GM21786 (cell line): ENCODE results near the gene SLC25A19.
A peak's percentile ranks its signal among the peaks of the same experiment; 100 is the strongest.

ENCODE experiments used
- ATAC-seq: cut with Tn5 transposase; IDR thresholded peaks from one replicate; pipeline ENCODE4 v1.9.1; 2021; ENCODE audit not compliant: unreplicated experiment

Gene SLC25A19

DNA sequence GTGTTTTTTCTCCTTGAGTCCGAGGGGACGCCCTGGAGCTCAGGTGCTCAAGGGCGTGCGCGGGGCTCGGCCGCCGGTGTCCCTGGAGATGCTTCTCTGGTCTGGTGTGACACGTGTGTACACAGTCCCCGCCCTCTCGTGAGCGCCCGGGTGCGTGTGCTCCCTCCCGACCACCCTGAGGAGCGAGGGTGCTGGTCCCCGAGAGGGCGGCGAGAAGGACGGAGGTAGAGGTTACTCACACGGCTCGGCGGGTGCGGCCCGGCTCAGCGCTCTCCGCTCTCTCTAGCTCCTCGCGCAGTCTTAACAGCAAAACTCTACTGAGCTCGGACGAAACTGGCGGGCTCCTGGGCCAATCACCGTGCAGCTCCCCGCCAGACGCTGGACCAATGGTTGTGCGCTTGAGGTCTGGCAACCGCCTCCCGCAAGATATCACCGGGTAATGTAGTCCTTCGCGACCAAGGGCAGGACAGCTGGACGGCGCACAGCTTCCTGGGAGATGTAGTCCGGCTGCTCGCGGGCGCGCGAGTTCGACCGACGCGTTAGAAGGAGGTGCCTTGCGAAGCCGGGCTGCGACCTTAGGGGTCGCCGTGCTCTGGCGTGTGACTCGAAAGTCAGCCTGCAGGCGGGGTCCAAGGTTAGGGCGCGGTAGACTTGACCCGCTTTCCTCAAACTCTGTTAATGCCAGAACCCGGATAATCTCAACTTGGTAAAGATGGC is at the start of gene SLC25A19:
Gene SLC25A19, minus strand, starts transcription at position 319 of the 717 bp plus-strand sequence. CDS start 2,669 bp downstream, outside the sequence.
- peak; percentile 90 for ATAC-seq

DNA sequence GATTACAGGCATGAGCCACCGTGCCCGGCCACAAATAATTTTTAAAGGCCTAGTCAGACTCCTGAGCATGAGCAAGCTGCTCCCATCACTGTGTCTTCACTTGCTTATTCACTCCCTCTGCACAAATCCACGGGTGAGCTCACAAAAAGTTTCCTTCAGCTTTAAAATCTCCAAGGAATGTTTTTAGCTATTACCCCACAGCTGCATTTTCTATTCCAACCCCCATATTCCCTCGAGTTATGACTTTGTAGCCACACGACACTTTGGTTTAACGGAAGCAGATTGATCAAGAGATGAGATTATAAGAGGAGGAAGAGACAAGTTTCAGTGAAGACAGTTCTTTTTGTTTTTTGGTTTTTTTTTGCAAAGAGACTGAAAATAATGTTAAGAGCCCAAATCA is 49.1 kb upstream of the SLC25A19 start:
- no peak for ATAC-seq

DNA sequence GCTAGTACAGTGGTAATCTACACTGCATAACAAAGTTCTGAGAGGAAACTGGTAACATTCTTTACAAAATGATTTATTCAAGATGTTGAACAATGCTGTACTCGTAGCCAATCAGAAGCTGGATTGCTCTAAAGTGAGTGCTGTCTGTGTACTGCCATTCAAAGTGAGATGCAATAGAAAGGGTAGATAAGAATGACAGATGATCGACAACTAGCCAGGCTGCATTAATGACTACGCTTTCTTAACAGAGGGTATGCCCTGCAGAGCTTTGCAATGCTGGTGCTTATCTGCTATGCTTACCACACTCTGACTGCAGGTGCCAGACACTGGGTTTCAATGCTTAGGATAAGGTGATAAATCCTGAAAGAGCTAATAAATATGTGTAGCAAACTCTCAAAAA is 46.1 kb upstream of the SLC25A19 start:
- no peak for ATAC-seq

DNA sequence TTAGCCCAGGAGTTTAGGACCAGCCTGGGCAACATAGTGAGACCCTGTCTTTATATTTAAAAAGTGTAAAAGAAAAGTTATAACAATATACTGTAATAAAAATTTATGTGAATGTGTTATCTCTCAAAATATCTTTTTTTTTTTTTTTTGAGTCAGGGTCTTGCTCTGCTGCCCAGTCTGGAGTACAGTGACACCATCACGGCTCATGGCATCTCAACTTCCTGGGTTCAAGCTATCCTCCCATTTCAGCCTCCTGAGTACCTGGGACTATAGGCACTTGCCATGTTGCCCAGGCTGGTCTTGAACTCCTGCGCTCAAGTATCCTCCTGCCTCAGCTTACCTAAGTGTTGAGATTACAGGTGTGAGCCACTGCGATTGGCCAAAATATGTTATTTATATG is 45.5 kb upstream of the SLC25A19 start:
- no peak for ATAC-seq

DNA sequence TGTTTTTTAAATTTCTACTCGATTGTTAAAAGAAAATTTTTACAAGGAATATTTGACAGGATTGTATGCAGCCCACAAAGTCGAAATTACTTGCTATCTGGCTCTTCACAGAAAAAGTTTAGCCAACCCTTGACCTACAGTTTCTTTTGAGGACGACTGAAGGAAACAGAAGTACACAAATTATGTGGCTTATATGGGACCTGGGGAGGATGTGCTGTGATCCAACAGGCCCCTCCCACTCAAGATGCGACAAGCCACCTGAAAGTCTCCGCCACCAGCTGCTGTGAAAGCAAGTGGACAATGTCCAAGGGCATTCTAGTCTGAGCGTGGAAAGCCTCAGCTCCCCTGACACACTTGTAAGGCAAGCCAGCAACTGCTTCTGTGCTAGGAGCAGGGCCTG is 42.4 kb upstream of the SLC25A19 start:
- no peak for ATAC-seq

DNA sequence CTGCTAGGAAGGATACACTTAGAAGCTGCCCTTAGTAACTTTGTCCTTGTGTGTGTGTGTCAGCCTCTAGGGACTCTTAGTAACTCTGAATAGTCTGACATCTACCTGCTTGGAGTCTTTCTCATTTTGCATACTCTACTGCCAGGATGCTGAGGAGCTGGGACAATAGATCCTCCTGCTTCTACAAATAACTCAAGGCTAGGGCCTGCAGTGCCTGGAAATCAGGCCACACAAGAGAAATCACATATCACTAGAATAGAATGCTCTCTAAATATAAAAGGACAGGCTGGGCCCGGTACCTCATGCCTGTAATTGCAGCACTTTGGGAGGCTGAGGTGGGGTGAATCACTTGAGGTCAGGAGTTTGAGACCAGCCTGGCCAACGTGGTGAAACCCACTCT is 38.5 kb upstream of the SLC25A19 start:
- ATAC-seq: no peak

DNA sequence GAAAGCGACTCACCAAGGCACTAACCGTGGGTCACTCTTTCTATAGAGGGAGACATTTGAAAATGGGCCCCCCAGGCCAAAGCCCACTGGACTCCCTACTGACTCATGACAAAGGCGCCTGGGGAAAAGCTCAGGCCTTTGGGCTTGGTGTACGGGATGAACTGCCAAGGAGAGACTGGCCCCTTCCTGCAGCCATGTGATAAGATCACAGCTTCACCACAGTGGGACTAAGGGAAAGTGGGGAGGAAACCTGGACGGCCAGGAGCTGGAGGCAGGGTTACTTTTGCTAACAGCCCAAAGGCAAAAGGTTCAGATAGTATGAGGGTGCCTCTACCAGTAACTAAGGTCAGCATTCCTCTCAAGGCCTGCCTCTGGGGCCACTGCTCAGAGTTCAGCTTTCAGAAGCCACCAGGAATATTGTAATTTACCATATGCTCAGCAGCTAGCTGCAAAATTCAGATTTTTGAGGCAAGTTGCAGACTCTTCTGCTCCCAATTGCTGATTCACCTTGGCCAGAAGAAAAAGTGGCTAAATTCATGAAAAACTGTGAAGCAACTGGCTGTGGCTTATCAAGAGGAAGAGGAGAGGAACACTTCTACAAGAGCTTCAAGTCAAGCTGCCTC is 37.1 kb upstream of the SLC25A19 start:
- ATAC-seq: no peak

DNA sequence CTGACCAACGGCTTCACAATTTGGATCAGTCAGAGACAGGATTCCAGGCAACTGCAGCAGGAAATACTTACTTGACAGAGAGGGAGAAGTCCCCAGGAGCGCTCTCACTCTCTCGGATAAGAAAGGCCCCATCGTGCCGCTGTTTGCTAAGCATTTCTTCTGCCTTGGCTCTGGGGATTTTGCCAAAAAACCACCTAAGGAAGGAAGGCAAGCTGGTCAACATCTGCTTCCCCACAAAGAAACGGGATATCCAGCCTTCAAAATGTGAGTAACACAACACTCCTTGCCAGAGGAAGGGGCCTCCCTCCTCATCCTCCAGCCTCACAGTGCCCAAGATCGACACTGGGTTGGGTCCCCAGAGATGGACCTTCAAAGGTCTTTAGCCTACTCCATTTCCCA is 36.6 kb upstream of the SLC25A19 start:
- ATAC-seq: no peak

DNA sequence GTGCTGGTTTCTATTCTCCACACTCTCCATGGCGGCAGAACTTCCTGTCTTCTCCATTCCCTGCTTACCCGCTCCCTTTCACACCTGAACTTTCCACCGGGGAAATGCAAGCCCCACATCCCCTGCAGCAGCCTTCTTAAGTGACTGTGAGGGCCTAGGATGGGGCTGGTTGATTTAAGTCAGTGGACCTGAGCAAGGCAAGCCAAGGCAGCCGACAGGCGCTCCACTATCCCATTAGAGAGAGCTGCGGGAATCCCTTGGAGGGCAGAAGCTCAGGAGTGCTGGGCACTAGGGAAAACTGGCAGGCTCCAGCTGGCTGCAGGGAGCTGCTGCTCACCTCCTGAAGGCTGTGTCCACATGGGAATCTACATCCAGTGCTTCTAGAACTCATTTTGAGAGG is 36.1 kb upstream of the SLC25A19 start:
- ATAC-seq: no peak

DNA sequence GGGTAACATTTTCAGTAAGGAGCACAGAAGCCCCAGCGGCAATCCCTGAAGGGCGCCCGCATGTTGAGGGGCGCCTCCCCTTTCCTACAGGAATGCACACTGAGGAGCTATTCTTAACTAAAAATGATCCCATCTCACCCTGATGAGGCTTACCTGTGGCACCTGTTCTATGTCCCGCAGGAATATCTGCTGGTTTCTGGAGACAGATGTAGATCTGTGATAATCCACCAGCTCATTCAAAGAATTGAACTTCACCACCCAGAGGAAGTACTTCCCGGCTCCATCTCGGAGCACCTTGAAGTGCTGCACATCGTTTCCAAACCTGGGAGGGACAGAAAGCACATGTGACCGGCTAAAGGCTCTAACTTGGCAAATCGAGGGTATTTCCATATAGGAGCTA is 32.3 kb upstream of the SLC25A19 start:
- ATAC-seq: no peak

DNA sequence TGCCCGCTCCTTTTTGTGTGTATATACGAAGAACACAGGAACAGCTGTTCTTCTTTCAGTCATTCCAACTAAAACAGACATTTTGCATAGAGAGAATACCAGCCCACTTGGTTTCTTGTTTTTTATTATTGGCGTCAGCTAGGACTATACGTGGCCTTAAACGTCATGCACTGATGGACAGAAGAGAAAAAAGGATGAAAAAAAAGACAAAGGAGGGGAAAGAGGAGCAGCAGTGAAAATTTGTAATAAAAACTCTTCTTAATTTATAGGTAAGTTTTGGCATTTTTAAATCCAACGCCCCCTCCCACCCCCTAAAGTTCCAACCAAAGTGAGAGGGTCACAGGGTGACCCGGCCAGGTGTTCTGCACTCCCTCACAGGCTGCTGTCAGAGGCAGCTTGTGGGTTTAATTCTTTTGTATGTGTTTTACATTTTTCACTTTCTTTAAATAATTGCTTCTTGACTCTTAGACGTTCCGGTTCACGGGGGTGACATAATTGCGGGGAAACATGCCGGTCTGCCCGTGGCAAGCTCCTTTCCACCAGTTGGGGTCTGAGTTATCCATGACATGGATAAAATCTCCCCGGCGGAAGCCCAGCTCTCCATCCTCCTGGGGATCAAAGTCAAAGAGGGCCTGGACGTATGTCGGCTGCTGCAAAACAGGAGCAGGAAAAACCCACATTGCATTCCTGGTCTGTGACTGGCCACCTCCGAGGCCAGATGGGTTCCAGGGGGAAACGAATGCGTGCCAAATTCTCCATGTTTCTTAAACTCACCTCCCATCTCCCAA is 30.9 kb upstream of the SLC25A19 start:
- no peak for ATAC-seq

DNA sequence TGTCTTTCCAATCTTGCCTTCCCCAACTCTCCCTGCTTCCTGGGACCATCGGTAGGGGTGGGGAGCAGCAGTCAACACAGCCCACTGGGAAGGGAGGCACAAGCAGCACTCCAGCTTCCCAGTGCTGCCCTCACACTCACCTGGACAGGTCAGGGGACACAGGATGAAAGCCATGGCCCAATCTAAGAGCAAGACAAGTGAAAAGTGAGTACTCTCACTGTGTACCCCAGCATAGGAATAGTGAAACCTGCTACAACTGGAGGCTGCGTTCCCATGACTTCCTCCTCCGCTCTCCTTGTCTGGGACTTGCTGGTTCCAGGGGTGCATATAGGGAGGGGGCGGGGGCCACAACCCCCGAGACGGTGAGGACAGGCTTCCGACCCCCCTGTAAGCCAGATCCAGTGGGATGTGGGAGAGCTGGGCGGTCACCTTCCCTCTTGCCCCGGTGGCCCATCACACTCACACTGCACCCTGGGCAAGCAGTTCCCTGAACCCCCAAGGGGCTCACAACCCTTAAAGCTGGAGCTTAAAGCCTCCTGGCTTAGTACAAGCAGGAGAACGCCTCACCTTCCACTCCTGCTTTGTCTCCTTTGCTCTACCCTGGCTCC is 29.5 kb upstream of the SLC25A19 start:
- ATAC-seq: no peak

DNA sequence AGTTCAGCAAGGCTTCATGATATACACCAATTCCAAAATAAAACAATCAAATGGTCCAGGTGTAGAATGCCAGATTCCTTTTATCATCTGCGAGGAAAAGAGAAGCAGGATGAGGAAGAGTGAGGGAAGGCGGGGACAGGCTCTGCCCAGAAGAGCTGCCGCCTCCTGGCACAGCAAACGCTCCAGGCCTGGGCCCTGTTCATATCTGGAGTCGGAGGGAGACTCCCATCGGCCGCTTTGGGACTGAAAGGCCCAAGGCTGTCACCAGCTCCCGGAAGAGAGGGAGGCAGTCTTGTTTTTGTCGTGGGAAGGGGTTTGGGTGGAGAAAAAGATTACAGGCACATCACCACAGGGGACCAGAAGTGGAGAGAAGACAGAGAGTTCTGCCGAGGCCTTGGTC is 29.0 kb upstream of the SLC25A19 start:
- ATAC-seq: no peak

DNA sequence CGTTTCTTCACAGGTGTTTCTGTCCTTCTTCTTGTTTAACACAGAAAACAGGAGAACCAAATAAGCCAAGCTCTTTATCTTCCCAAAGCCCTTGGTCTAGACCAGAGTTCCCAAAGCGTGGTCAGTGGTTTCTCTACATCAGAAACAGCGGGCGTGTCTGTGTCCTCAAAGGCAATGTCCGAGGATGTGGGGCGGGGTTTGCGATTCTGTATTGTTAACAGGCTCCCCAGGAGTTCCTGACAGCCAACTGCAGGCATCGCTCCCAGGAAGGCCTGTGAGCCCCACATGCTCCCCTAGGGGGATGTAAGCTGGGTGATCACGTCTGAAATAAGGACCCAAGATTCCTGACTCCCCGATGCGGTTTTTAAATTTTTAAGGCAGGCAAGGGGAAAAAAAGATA is 28.4 kb upstream of the SLC25A19 start:
- no peak for ATAC-seq

DNA sequence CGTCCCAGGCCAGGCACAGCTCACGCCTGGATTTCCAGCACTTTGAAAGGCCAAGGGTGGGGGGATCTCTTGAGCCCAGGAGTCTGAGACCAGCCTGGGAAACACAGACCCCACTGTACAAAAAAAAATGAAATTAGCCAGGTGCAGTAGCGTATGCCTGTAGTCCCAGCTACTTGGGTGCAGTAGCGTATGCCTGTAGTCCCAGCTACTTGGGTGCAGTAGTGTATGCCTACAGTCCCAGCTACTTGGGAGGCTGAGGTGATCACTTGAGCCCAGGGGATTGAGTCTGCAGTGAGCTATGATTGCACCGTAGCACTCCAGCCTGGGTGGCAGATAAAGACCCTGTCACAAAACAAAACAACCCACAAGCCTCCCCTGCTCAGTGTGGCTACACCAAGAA is 27.0 kb upstream of the SLC25A19 start:
- ATAC-seq: no peak

DNA sequence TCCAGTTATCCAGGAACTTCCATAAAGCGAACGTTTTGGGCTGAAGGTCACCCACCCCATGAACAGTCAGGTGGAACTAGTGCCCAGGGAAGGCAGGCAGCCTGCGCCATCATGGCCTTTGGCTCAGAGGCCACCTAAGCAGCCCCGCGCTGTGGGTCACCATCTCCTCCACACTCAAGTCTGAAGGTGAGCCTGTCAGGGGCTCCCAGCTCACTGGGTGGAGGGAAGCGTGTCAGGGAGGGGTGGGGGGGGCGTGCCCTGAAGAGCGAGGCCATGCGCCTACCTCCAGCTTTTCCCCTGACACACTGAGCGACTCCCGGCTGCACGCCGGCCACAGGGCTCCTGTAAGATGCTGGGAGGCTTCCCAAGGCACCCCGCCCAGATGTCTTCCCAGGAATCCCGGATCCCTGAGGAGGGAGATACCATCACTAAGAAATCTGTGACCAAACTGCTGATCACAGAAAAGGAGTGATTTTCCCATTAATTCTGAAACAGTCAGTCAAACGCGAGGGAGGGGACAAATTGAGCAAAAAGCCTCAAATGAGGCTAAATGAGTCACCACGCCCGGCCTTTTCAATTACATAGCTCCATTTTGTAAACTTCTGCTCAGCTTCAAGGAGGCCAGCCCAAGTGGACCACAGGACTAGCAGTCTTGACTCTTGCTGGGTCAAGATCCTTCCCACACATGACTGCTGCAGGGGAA is 26.5 kb upstream of the SLC25A19 start:
- ATAC-seq: no peak

DNA sequence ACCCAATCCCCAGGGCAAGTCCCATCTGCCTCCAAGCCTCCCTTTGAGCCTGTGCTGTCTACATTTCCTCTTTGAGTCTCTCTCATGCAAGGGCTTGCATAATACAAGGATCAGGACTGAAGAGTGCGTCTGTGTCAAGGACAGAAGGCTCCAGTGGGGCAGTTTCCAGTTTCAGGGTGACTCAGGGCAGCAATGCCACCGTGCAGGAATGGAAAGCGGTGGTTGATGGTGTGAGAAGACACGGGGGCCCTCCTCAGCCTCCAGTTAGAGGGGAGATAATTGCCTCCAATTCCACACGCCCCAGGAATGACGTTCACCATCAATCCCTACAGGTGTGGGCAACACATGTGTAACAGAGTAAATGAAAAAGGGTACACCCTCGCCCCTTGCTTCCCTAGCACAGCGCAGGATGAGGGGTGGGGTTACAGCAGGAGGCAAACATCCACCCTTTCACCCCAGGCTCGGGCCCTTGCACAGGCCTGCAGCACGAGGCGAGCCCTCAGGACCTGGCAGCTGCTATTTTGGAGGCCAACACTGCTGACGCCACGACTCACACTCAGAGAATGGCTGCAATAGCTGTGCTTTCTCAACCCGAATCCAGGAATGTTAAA is 24.8 kb upstream of the SLC25A19 start:
- ATAC-seq: no peak

DNA sequence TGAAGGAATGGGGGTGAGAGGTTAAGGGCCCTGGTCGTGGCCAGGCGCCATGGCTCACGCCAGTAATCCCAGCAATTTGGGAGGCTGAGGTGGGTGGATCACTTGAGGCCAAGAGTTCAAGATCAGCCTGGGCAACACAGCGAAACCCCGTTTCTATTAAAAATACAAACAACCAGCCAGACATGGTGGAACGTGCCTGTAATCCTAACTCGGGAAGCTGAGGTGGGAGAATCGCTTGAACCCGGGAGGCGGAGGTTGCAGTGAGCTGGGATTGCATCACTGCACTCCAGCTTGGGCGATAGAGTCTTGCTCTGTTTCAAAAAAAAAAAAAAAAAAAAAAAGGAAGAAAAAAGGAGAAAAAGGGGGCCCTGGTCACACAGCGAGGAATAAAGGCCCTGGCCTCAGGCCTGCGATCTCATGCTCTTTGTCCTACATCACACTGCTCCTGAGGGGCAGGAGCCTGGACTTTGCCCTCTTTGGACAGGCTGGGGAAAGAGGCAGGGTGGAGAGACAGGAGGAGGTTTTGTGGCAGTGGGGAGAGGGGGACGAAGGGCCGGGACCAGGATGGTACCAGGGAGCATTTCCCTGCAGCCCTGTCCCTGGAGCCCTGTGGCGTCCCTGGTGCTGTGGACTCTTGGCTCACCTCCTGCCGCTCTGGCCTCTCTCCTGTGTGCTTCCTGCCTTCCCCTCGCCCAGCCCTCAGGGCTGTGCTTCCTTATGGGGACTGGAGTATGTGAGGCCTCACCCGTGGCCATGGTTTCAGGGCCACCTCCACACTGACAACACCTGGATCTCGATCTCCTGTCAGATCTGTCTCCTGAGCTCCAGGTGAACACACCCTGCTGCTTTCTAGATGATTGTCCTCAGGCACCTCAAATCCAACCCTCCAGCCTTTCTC is 19.7 kb upstream of the SLC25A19 start:
- ATAC-seq: no peak

DNA sequence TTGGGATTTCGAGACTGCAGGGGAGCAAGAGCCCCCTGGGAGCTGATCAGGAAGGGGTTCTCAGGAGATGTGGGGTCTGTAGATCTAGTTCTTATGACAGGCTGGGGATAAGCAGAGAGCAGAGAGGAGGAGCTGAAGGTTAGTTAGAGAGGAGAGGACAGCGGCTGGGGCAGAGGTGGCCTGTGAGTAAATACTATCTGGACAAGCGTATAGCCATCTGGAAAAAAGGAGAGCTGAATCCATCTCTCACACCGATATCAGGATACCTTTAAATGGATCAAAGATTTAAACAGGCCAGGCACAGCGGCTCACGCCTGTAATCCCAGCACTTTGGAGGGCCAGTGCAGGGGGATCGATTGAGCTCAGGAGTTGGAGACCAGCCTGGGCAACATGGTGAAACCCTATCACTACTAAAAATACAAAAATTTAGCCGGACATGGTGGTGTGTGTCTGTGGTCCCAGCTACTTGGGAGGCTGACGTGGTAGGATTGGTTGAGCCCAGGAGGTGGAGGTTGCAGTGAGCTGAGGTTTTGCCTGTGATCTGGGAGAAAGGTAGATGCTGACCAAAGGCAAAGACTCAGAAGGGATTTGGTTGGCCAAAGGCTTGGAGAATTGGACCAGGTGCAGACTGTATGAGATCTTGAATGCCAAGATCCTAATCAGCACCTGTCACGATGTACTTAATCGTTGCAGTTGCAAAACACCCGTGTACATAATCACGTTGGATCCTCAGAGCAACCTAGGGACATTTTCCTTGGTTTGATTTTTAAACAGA is 18.9 kb upstream of the SLC25A19 start:
- no peak for ATAC-seq
